ENCODE measurements around the gene SGIP1.

SGIP1 gene

DNA sequence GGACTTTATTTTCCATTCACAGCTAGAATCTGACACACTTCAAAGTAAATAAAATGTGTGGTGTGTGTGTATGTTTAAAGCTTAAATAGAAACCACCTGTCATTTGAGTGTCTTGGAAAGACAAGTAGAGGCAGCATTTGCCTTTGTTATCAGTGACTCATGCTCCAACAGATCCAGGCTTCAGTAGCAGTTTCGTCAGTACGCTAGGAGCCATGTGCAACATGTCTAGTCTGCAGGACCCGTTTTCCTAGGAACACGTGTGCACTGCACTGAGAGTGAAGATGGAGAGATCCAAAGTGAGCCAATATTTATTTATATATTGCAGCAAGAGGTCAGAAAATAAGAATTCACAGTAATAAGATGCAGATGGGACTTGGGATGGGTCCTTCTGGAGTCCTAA is 41.8 kb downstream of the SGIP1 start:
- H2BK12ac ChIP-seq (ENCODE audit: low read length) = no peak overlapping the region
- no peaks in the 10 kb centered on the region for H3K79me1 ChIP-seq (ENCODE audit: low read length)
- peak; percentile 39 to 78 for DNase-seq
- no peak overlapping the region for H2AFZ ChIP-seq (ENCODE audit: insufficient read depth, low read length, poor library complexity)
- H3K23ac ChIP-seq (ENCODE audit: low read length) = no peak overlapping the region
- H3K36me3 ChIP-seq (ENCODE audit: control insufficient read depth in 1 of 2, insufficient read depth in 2 of 2, low read length in 2 of 2) = no peaks in the 10 kb centered on the region
- no peak overlapping the region for H4K8ac ChIP-seq (ENCODE audit: low read depth, low read length)
- H2BK5ac ChIP-seq (ENCODE audit: low read depth, low read length, poor library complexity) = no peak overlapping the region
- H3K14ac ChIP-seq (ENCODE audit: low read length) = no peak overlapping the region
- H3K9ac ChIP-seq (ENCODE audit: low read length) = no peak overlapping the region
- no peak overlapping the region for H3K4ac ChIP-seq (ENCODE audit: low read depth, low read length)
- WGBS (ENCODE audit: extremely low coverage, insufficient coverage, insufficient read length) = no CpG with 5 or more reads among the region's 4 CpGs
- no peaks in the 10 kb centered on the region for H3K4me1 ChIP-seq (ENCODE audit: control insufficient read depth in 1 of 2, insufficient read depth in 2 of 2, low read length in 2 of 2)
- H3K27ac ChIP-seq (ENCODE audit: low read depth, low read length) = no peak overlapping the region
- no peak overlapping the region for H3K18ac ChIP-seq (ENCODE audit: low read length)
- H4K12ac ChIP-seq (ENCODE audit: low read depth, low read length) = no peak overlapping the region
- no peak overlapping the region for H3K4me2 ChIP-seq (ENCODE audit: low read length)
- no peaks in the 10 kb centered on the region for H3K79me2 ChIP-seq (ENCODE audit: control insufficient read depth, insufficient read depth, low read length, poor library complexity)
- H3K4me3 ChIP-seq (ENCODE audit: low read depth, low read length) = no peak overlapping the region
- H4K91ac ChIP-seq (ENCODE audit: low read depth, low read length) = no peak overlapping the region
- no peak overlapping the region for H2AK5ac ChIP-seq (ENCODE audit: low read length)
- no peaks in the 10 kb centered on the region for H3K9me3 ChIP-seq (ENCODE audit: insufficient read depth, low read depth, low read length)
- H2BK120ac ChIP-seq (ENCODE audit: insufficient read depth, low read length, poor library complexity) = no peak overlapping the region
- H3K27me3 ChIP-seq (ENCODE audit: insufficient read depth, low read length) = no peaks in the 10 kb centered on the region

DNA sequence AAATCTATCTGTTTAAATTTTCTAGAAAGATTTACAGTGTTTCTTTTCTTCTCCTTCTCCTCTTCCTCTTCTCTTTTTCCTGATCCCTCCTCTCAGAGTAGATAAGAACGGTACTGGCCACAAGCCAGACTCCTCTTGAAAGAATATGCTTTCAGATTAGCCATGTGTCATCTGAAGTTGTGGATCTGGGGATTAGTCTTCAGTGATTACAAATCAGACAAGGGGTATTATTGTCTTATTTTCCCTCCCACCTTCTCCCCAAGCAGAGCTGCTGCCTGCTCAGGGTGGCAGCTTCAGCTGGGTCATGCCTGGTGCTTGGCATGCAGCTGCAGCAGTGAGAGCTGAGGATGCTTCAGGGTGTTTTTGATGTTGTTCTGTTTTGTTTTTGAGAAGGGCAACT is 42.7 kb downstream of the SGIP1 start:
- no peak overlapping the region for H3K9ac ChIP-seq (ENCODE audit: low read length)
- no peak overlapping the region for H4K12ac ChIP-seq (ENCODE audit: low read depth, low read length)
- H2BK12ac ChIP-seq (ENCODE audit: low read length) = no peak overlapping the region
- H3K4me3 ChIP-seq (ENCODE audit: low read depth, low read length) = no peak overlapping the region
- H3K18ac ChIP-seq (ENCODE audit: low read length) = no peak overlapping the region
- no peaks in the 10 kb centered on the region for H3K27me3 ChIP-seq (ENCODE audit: insufficient read depth, low read length)
- WGBS (ENCODE audit: extremely low coverage, insufficient coverage, insufficient read length) = no CpG with 5 or more reads among the region's 1 CpG
- H3K9me3 ChIP-seq (ENCODE audit: insufficient read depth, low read depth, low read length) = no peaks in the 10 kb centered on the region
- no peak overlapping the region for H3K4ac ChIP-seq (ENCODE audit: low read depth, low read length)
- H3K36me3 ChIP-seq (ENCODE audit: control insufficient read depth in 1 of 2, insufficient read depth in 2 of 2, low read length in 2 of 2) = no peaks in the 10 kb centered on the region
- H2AFZ ChIP-seq (ENCODE audit: insufficient read depth, low read length, poor library complexity) = no peak overlapping the region
- H3K79me2 ChIP-seq (ENCODE audit: control insufficient read depth, insufficient read depth, low read length, poor library complexity) = no peaks in the 10 kb centered on the region
- no peak overlapping the region for H3K14ac ChIP-seq (ENCODE audit: low read length)
- DNase-seq = no peak
- no peak overlapping the region for H2BK5ac ChIP-seq (ENCODE audit: low read depth, low read length, poor library complexity)
- H2AK5ac ChIP-seq (ENCODE audit: low read length) = no peak overlapping the region
- no peak overlapping the region for H3K23ac ChIP-seq (ENCODE audit: low read length)
- no peak overlapping the region for H4K91ac ChIP-seq (ENCODE audit: low read depth, low read length)
- H3K4me2 ChIP-seq (ENCODE audit: low read length) = no peak overlapping the region
- H3K4me1 ChIP-seq (ENCODE audit: control insufficient read depth in 1 of 2, insufficient read depth in 2 of 2, low read length in 2 of 2) = no peaks in the 10 kb centered on the region
- H2BK120ac ChIP-seq (ENCODE audit: insufficient read depth, low read length, poor library complexity) = no peak overlapping the region
- no peak overlapping the region for H4K8ac ChIP-seq (ENCODE audit: low read depth, low read length)
- no peak overlapping the region for H3K27ac ChIP-seq (ENCODE audit: low read depth, low read length)
- H3K79me1 ChIP-seq (ENCODE audit: low read length) = no peaks in the 10 kb centered on the region

DNA sequence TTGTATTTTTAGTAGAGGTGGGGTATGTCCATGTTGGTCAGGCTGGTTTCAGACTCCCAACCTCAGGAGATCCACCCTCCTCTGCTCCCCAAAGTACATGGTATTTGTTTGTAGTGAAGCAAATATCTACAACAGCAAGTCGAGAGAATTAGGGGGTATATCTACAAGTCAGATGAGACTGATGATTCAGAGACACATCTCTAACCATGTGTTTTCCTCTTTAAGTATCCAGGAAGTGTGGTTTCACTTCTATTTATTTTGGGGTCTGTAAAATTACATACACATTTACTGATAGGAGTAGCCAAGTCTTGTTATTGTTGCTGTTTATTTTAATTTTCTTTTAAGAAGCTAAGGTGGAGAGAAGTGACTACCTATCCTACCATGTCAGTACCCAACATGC is 44.9 kb downstream of the SGIP1 start:
- H2BK120ac ChIP-seq (ENCODE audit: insufficient read depth, low read length, poor library complexity) = no peak overlapping the region
- DNase-seq = no peak
- H3K79me2 ChIP-seq (ENCODE audit: control insufficient read depth, insufficient read depth, low read length, poor library complexity) = no peaks in the 10 kb centered on the region
- H3K27ac ChIP-seq (ENCODE audit: low read depth, low read length) = no peak overlapping the region
- H3K23ac ChIP-seq (ENCODE audit: low read length) = no peak overlapping the region
- no peak overlapping the region for H2AFZ ChIP-seq (ENCODE audit: insufficient read depth, low read length, poor library complexity)
- no peak overlapping the region for H3K4ac ChIP-seq (ENCODE audit: low read depth, low read length)
- H3K79me1 ChIP-seq (ENCODE audit: low read length) = no peaks in the 10 kb centered on the region
- WGBS (ENCODE audit: extremely low coverage, insufficient coverage, insufficient read length) = no CpG with 5 or more reads among the region's 1 CpG
- no peak overlapping the region for H3K18ac ChIP-seq (ENCODE audit: low read length)
- H4K91ac ChIP-seq (ENCODE audit: low read depth, low read length) = no peak overlapping the region
- H4K12ac ChIP-seq (ENCODE audit: low read depth, low read length) = no peak overlapping the region
- no peak overlapping the region for H3K4me3 ChIP-seq (ENCODE audit: low read depth, low read length)
- H2BK12ac ChIP-seq (ENCODE audit: low read length) = no peak overlapping the region
- no peaks in the 10 kb centered on the region for H3K36me3 ChIP-seq (ENCODE audit: control insufficient read depth in 1 of 2, insufficient read depth in 2 of 2, low read length in 2 of 2)
- no peak overlapping the region for H3K14ac ChIP-seq (ENCODE audit: low read length)
- H3K4me1 ChIP-seq (ENCODE audit: control insufficient read depth in 1 of 2, insufficient read depth in 2 of 2, low read length in 2 of 2) = no peaks in the 10 kb centered on the region
- H3K27me3 ChIP-seq (ENCODE audit: insufficient read depth, low read length) = no peaks in the 10 kb centered on the region
- no peak overlapping the region for H3K4me2 ChIP-seq (ENCODE audit: low read length)
- no peak overlapping the region for H4K8ac ChIP-seq (ENCODE audit: low read depth, low read length)
- H3K9me3 ChIP-seq (ENCODE audit: insufficient read depth, low read depth, low read length) = no peaks in the 10 kb centered on the region
- H3K9ac ChIP-seq (ENCODE audit: low read length) = no peak overlapping the region
- H2AK5ac ChIP-seq (ENCODE audit: low read length) = no peak overlapping the region
- no peak overlapping the region for H2BK5ac ChIP-seq (ENCODE audit: low read depth, low read length, poor library complexity)

DNA sequence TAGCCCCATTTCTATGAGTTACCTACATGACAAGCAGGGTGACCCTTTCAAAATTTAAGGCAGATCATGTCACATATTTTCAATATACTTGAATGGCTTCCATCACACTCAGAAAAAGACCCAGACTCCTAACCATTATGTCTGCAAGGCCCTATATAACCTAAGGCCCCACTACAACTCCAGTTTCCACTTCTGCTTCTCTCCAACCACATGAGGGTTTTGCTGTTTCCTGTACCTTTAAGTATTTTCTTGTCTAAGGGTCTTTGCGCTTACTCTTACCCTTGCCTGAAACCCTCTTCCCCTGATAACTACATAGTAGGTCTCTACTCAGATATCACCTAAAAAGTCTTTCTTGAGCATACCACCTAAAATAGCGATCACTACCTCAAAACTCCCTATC is 46.1 kb downstream of the SGIP1 start:
- Histone ChIP-seq H2AK5ac (ENCODE audit: low read length) (no peak overlapping the region), H3K4me3 (ENCODE audit: low read depth, low read length) (no peak overlapping the region), H3K4me1 (ENCODE audit: control insufficient read depth in 1 of 2, insufficient read depth in 2 of 2, low read length in 2 of 2) (no peaks in the 10 kb centered on the region), H2BK12ac (ENCODE audit: low read length) (no peak overlapping the region), H2BK5ac (ENCODE audit: low read depth, low read length, poor library complexity) (no peak overlapping the region), H3K4ac (ENCODE audit: low read depth, low read length) (no peak overlapping the region), H3K9ac (ENCODE audit: low read length) (no peak overlapping the region), H4K91ac (ENCODE audit: low read depth, low read length) (no peak overlapping the region), H3K18ac (ENCODE audit: low read length) (no peak overlapping the region), H3K27me3 (ENCODE audit: insufficient read depth, low read length) (no peaks in the 10 kb centered on the region), H3K79me1 (ENCODE audit: low read length) (no peaks in the 10 kb centered on the region), H3K4me2 (ENCODE audit: low read length) (no peak overlapping the region), H3K14ac (ENCODE audit: low read length) (no peak overlapping the region), H4K8ac (ENCODE audit: low read depth, low read length) (no peak overlapping the region), H3K36me3 (ENCODE audit: control insufficient read depth in 1 of 2, insufficient read depth in 2 of 2, low read length in 2 of 2) (no peaks in the 10 kb centered on the region), H4K12ac (ENCODE audit: low read depth, low read length) (no peak overlapping the region), H2BK120ac (ENCODE audit: insufficient read depth, low read length, poor library complexity) (no peak overlapping the region), H3K23ac (ENCODE audit: low read length) (no peak overlapping the region), H2AFZ (ENCODE audit: insufficient read depth, low read length, poor library complexity) (no peak overlapping the region), H3K79me2 (ENCODE audit: control insufficient read depth, insufficient read depth, low read length, poor library complexity) (no peaks in the 10 kb centered on the region), H3K9me3 (ENCODE audit: insufficient read depth, low read depth, low read length) (no peaks in the 10 kb centered on the region), H3K27ac (ENCODE audit: low read depth, low read length) (no peak overlapping the region)
- no CpG with 5 or more reads among the region's 2 CpGs for WGBS (ENCODE audit: extremely low coverage, insufficient coverage, insufficient read length)
- DNase-seq = no peak

All from trophoblast cell (in vitro differentiated cells and primary cell).